SU-DHL-6 (cell line): Measurements from ENCODE around the gene NKAIN1.

Source experiments
- CTCF ChIP-seq: fragments of 200-600 bp; sonication (generic); IDR thresholded peaks from one replicate; pipeline ENCODE4 v1.5.1; 2017; ENCODE audit warnings: antibody characterized with exemption, mild to moderate bottlenecking, low read length, moderate library complexity; ENCODE audit not compliant: insufficient read depth, poor library complexity, severe bottlenecking
- EZH2phosphoT487 ChIP-seq: fragments of 200-600 bp; sonication (generic), shearing (Covaris generic); conservative IDR thresholded peaks from 2 replicates; pipeline ENCODE4 v1.6.1; 2018; ENCODE audit warnings: mild to moderate bottlenecking, antibody characterized with exemption, low read length, moderate library complexity, mixed read lengths

GRCh38 chr1:31191281-31191680 is 48.4 kb downstream of the NKAIN1 start:
- TF ChIP-seq CTCF (no peak), EZH2phosphoT487 (no peak)
